ENCODE data around the gene AFF1. TPM values are rescaled to one million over a fixed set of nuclear protein-coding genes. Genes with fewer than 3 reads are reported as not detected.

AFF1 gene
- total and polyA plus RNA-seq, 2 donors from 2014 or later, result 13.4 to 187 TPM

DNA sequence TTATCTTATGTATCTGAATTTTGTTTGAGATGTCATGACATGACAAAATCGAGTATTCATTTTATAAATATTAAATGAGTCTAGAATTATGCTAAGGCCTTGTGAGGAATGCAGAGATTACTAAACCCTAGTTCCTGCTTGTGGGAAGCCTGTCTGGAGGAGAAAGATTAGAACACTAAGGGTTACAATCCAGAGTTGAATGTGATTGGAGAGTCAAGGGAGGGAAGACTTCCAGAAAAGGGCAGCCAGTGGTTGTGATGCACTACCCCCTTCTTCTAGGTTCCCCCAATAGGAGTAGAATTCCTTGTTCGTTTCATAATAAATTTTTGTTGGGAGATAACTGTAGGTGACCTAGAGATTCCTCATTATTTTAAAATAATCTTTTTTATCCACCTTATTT lies 141.1 kb downstream of the AFF1 start:
- Histone ChIP-seq H3K4me3 (ENCODE audit: low read length in 3 of 3) (no peak overlapping the region), H3K4me1 (ENCODE audit: control insufficient read depth in 2 of 3, insufficient read depth in 2 of 3, low read depth in 1 of 3, low read length in 3 of 3) (peaks cover 5 to 47% (median 41%) of the 10 kb centered on the region in 3 donors), H3K9ac (ENCODE audit: low read length in 3 of 3) (no peak overlapping the region), H3K27me3 (ENCODE audit: control insufficient read depth, insufficient read depth, low read length) (no peaks in the 10 kb centered on the region), H3K36me3 (ENCODE audit: control insufficient read depth in 2 of 3, insufficient read depth in 3 of 3, low read length in 3 of 3) (no peaks in the 10 kb centered on the region), H3K27ac (ENCODE audit: low read depth in 2 of 2, low read length in 2 of 2) (no peak overlapping the region), H3K9me3 (ENCODE audit: control insufficient read depth in 2 of 3, insufficient read depth in 1 of 3, low read length in 3 of 3) (no peaks in the 10 kb centered on the region)
- no peak for FAIRE-seq
- intact Hi-C loops (cut with DNase I), result no loop called here
- DNase-seq, result no peak
- TF ChIP-seq, protein P1, sequence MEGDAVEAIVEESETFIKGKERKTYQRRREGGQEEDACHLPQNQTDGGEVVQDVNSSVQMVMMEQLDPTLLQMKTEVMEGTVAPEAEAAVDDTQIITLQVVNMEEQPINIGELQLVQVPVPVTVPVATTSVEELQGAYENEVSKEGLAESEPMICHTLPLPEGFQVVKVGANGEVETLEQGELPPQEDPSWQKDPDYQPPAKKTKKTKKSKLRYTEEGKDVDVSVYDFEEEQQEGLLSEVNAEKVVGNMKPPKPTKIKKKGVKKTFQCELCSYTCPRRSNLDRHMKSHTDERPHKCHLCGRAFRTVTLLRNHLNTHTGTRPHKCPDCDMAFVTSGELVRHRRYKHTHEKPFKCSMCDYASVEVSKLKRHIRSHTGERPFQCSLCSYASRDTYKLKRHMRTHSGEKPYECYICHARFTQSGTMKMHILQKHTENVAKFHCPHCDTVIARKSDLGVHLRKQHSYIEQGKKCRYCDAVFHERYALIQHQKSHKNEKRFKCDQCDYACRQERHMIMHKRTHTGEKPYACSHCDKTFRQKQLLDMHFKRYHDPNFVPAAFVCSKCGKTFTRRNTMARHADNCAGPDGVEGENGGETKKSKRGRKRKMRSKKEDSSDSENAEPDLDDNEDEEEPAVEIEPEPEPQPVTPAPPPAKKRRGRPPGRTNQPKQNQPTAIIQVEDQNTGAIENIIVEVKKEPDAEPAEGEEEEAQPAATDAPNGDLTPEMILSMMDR (IDR thresholded peaks at IDR 0.05; ENCODE audit: borderline replicate concordance, extremely low read depth, insufficient read depth), result no peak

DNA sequence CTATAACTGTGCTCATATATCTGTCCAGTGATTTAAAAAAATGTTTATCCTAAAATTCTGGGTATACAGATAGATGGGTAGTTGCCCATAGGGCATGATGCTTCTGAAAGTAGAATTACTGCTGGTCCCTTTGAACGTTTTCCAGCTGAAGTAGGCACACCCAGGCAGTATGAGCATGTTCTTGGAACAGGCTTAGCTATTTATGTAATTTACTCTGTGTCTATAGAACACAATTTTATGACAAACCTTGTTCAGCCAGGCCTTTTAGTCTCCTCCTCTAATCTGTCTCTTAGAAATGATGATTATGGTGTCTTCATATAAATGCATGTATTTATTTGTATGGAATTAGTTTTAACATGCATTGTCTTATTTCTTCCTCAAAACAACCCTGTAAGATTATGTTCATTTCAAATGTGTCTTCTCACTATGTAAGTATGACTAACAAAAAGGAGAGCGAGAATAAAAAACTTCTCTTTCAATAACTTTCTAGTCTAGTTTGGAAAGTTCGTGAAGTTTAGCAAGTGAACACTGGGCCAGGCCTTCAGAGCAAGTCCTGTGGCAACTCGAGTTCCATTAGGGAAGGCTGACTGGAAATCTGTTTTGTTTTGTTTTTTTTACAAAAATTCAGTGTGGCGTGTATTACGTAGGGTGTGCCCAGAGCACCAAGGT lies 142.0 kb downstream of the AFF1 start:
- no peak overlapping the region for H3K9ac ChIP-seq (ENCODE audit: low read length in 3 of 3)
- peaks cover 5 to 48% (median 39%) of the 10 kb centered on the region in 3 donors for H3K4me1 ChIP-seq (ENCODE audit: control insufficient read depth in 2 of 3, insufficient read depth in 2 of 3, low read depth in 1 of 3, low read length in 3 of 3)
- no peak for FAIRE-seq
- H3K4me3 ChIP-seq (ENCODE audit: low read length in 3 of 3), result no peak overlapping the region
- H3K27me3 ChIP-seq (ENCODE audit: control insufficient read depth, insufficient read depth, low read length), result no peaks in the 10 kb centered on the region
- TF ChIP-seq, protein P1 (IDR thresholded peaks at IDR 0.05; ENCODE audit: borderline replicate concordance, extremely low read depth, insufficient read depth), result no peak
- intact Hi-C loops (cut with DNase I), result no loop called here
- no peak overlapping the region for H3K27ac ChIP-seq (ENCODE audit: low read depth in 2 of 2, low read length in 2 of 2)
- H3K36me3 ChIP-seq (ENCODE audit: control insufficient read depth in 2 of 3, insufficient read depth in 3 of 3, low read length in 3 of 3), result no peaks in the 10 kb centered on the region
- no peak for DNase-seq
- no peaks in the 10 kb centered on the region for H3K9me3 ChIP-seq (ENCODE audit: control insufficient read depth in 2 of 3, insufficient read depth in 1 of 3, low read length in 3 of 3)

DNA sequence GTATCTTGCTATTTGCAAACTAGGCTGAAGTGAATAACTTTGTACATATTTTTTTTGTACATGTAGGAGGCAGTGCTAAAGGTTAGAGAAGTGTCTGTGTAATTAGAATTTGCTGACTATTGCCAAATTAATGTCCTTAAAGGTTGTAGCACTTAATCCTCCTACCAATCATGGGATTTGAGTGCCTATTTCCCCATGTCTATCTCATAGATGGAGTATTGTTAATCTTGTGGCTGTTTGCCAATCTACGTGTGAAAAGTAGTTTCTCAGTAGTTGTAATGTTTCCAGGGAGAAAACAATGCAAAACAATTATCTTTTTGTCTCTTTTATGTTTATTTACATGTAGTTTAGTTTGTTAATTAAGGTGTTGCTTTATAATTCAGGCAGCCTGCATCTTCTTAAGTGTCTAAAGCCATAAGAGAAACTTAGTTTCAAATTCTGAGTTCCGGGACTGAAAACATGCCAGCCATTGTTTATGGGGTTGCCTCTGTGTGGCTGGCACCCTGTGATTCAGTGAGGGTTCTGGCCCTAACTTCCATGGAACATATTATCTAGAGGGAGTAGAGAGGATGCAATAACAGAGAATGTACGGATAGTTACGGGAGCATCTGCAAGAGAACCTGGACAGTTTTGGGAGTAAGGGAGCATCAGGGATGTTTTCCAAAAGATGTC lies 143.2 kb downstream of the AFF1 start:
- Histone ChIP-seq H3K36me3 (ENCODE audit: control insufficient read depth in 2 of 3, insufficient read depth in 3 of 3, low read length in 3 of 3) (no peaks in the 10 kb centered on the region), H3K4me1 (ENCODE audit: control insufficient read depth in 2 of 3, insufficient read depth in 2 of 3, low read depth in 1 of 3, low read length in 3 of 3) (peaks cover 5 to 45% (median 38%) of the 10 kb centered on the region in 3 donors), H3K27ac (ENCODE audit: low read depth in 2 of 2, low read length in 2 of 2) (peak overlapping the region in 1 of 2 donors; percentile 40), H3K9ac (ENCODE audit: low read length in 3 of 3) (no peak overlapping the region), H3K9me3 (ENCODE audit: control insufficient read depth in 2 of 3, insufficient read depth in 1 of 3, low read length in 3 of 3) (no peaks in the 10 kb centered on the region), H3K27me3 (ENCODE audit: control insufficient read depth, insufficient read depth, low read length) (no peaks in the 10 kb centered on the region), H3K4me3 (ENCODE audit: low read length in 3 of 3) (no peak overlapping the region)
- FAIRE-seq (no peak), DNase-seq (no peak)
- TF ChIP-seq, protein P1 (IDR thresholded peaks at IDR 0.05; ENCODE audit: borderline replicate concordance, extremely low read depth, insufficient read depth), result no peak
- intact Hi-C loops (cut with DNase I), result no loop called here
